GM23338 (cell line): ENCODE data around the gene RHBDF2.

Source experiments
- CTCF ChIP-seq, 2 experiments: fragments of 200-600 bp in 1 of 2; sonication (generic) in 1 of 2; conservative IDR thresholded peaks; 2 replicates each; pipeline versions ENCODE4 v1.5.1 to v1.6.1; 2016 to 2017; ENCODE audit warnings: antibody characterized with exemption in 2 of 2, low read depth in 2 of 2, mild to moderate bottlenecking in 2 of 2, moderate library complexity in 1 of 2
- EZH2 ChIP-seq: fragments of 200-600 bp; sonication (generic); IDR thresholded peaks from one replicate; pipeline ENCODE4 v1.8.0; 2017; ENCODE audit warnings: antibody characterized with exemption, mild to moderate bottlenecking, low read depth; ENCODE audit not compliant: unreplicated experiment
- POLR2AphosphoS5 ChIP-seq: IDR thresholded peaks from 2 replicates; pipeline ENCODE4 v1.6.1; 2016; ENCODE audit warnings: antibody characterized with exemption, low read depth
- TF ChIP-seq, protein P1 (sequence below): IDR thresholded peaks from one replicate; pipeline ENCODE4 v1.6.1; 2018; ENCODE audit warnings: antibody characterized with exemption; ENCODE audit not compliant: unreplicated experiment
- TF ChIP-seq, protein P2 (sequence below): IDR thresholded peaks from 2 replicates; pipeline ENCODE4 v1.6.1; 2016; ENCODE audit warnings: antibody characterized with exemption

GRCh38 chr17:76537578-76538280 lies 36.5 kb upstream of the RHBDF2 start, which contains the start of gene CYGB:
- TF ChIP-seq CTCF (conservative IDR thresholded peaks at IDR 0.05; ENCODE audit: low read depth in 2 of 2) (no peak), POLR2AphosphoS5 (no peak), EZH2 (peak; percentile 54)
- TF ChIP-seq, protein P1, sequence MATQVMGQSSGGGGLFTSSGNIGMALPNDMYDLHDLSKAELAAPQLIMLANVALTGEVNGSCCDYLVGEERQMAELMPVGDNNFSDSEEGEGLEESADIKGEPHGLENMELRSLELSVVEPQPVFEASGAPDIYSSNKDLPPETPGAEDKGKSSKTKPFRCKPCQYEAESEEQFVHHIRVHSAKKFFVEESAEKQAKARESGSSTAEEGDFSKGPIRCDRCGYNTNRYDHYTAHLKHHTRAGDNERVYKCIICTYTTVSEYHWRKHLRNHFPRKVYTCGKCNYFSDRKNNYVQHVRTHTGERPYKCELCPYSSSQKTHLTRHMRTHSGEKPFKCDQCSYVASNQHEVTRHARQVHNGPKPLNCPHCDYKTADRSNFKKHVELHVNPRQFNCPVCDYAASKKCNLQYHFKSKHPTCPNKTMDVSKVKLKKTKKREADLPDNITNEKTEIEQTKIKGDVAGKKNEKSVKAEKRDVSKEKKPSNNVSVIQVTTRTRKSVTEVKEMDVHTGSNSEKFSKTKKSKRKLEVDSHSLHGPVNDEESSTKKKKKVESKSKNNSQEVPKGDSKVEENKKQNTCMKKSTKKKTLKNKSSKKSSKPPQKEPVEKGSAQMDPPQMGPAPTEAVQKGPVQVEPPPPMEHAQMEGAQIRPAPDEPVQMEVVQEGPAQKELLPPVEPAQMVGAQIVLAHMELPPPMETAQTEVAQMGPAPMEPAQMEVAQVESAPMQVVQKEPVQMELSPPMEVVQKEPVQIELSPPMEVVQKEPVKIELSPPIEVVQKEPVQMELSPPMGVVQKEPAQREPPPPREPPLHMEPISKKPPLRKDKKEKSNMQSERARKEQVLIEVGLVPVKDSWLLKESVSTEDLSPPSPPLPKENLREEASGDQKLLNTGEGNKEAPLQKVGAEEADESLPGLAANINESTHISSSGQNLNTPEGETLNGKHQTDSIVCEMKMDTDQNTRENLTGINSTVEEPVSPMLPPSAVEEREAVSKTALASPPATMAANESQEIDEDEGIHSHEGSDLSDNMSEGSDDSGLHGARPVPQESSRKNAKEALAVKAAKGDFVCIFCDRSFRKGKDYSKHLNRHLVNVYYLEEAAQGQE = no peak
- TF ChIP-seq, protein P2, sequence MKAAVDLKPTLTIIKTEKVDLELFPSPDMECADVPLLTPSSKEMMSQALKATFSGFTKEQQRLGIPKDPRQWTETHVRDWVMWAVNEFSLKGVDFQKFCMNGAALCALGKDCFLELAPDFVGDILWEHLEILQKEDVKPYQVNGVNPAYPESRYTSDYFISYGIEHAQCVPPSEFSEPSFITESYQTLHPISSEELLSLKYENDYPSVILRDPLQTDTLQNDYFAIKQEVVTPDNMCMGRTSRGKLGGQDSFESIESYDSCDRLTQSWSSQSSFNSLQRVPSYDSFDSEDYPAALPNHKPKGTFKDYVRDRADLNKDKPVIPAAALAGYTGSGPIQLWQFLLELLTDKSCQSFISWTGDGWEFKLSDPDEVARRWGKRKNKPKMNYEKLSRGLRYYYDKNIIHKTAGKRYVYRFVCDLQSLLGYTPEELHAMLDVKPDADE = no peak
